Spleen (tissue), 7 donors: ENCODE results near the gene PTGER2.

Experiments used
- POLR2A ChIP-seq, 3 donors: fragments of 450-650 bp; IDR thresholded peaks; one replicate each; pipeline ENCODE4 v1.5.1; 2017; ENCODE audit warnings: antibody characterized with exemption in 3 of 3, mild to moderate bottlenecking in 1 of 3
- TF ChIP-seq, protein P1 (sequence below), 11 experiments: fragments of 200-600 bp in 7 of 11; fragments of 450-650 bp in 4 of 11; sonication (generic) in 4 of 11; IDR thresholded peaks in 8 of 11; conservative IDR thresholded peaks in 3 of 11; 1 replicate in 7 of 11; 2 replicates in 4 of 11; pipeline versions ENCODE4 v1.4.0 to v1.8.0; 2016 to 2021; ENCODE audit warnings: antibody characterized with exemption in 11 of 11, inconsistent platforms in 4 of 11, mild to moderate bottlenecking in 1 of 11
- donor health status: DM: no; HTN: no; CAD: no; lungs with moderate emphysema.
- donor health status: DM: no; HTN: no; CAD: no.
- donor health status: DM: no; HTN: no; CAD: no.

DNA sequence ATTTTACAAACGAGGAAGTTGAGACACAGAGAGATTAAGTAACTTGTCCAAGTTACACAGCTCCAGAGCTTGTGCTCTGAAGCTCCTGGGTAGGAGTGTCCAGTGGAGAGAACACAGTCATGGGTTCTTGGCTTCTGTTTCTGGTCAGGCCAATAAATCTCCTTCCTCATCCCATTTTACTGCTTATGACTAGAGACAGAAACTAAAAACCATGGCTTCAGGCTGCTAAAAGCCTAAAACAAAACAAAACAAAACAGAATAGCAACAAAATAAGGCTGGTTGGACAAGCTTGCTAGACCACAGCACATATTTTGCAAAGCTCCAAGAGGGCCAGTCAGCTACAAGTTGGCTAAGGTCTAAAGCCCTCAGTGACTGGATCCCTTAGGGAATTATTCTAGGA lies 49.8 kb downstream of the PTGER2 start:
- TF ChIP-seq, protein P1, sequence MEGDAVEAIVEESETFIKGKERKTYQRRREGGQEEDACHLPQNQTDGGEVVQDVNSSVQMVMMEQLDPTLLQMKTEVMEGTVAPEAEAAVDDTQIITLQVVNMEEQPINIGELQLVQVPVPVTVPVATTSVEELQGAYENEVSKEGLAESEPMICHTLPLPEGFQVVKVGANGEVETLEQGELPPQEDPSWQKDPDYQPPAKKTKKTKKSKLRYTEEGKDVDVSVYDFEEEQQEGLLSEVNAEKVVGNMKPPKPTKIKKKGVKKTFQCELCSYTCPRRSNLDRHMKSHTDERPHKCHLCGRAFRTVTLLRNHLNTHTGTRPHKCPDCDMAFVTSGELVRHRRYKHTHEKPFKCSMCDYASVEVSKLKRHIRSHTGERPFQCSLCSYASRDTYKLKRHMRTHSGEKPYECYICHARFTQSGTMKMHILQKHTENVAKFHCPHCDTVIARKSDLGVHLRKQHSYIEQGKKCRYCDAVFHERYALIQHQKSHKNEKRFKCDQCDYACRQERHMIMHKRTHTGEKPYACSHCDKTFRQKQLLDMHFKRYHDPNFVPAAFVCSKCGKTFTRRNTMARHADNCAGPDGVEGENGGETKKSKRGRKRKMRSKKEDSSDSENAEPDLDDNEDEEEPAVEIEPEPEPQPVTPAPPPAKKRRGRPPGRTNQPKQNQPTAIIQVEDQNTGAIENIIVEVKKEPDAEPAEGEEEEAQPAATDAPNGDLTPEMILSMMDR (IDR thresholded peaks at IDR 0.05 in 8 of 11, conservative IDR thresholded peaks at IDR 0.05 in 3 of 11): no peak
- TF ChIP-seq POLR2A (IDR thresholded peaks at IDR 0.05): no peak
